ENCODE measurements around the gene ALAD. TPM values are rescaled to one million over a fixed set of nuclear protein-coding genes. Genes with fewer than 3 reads are reported as not detected.
A peak's percentile ranks its signal among the peaks of the same experiment; 100 is the strongest.
"Not testable (repeated sequence)": the region's sequence is repeated elsewhere in the genome, so short reads cannot be mapped to it uniquely, and the experiment has no call there.

ALAD gene
- total and polyA plus RNA-seq, 2 of the 13 experiments (the other 11 are each of a cell fraction or from before 2014, with no cell fraction given), result 21.8 to 30.1 TPM

GRCh38 chr9:113409481-113409880, 8.4 kb upstream of the ALAD start:
- TSS peak; percentile 73 for BruUV-seq (replicated peaks)
- ChIA-PET CTCF (ENCODE audit: low intra/inter-chr PET ratio, low total read pairs) (no interaction called here), POLR2A (interaction anchor here (0.8 to 3.6 kb wide), 22 partner anchors 9 to 245 kb away, joined by 3 to 50 read pairs (median 4); partner anchors contain the start of genes ALAD, CDC26, FKBP15 and HDHD3)
- ATAC-seq, result no peak
- peak overlapping the region; percentile 91 for H3K27ac ChIP-seq (ENCODE audit: extremely low read length, insufficient read depth, low read length)
- TF ChIP-seq XRCC5 (optimal IDR thresholded peaks at IDR 0.05; ENCODE audit: low read length) (no peak), ZNF383 (CRISPR knock-in tag; IDR thresholded peaks at IDR 0.05; ENCODE audit: borderline replicate concordance) (0 out of 2 replicates have a peak, but pooled peaks have one; percentile 2)
- intact Hi-C loops (cut with micrococcal nuclease; ENCODE audit: unreplicated experiment) (loop anchor here (10.0 kb wide), 1 partner anchor 135 kb away; the partner anchor contains the start of genes CDC26 and PRPF4), in situ Hi-C loops (cut with HindIII; ENCODE audit: extremely low pct_ligation_motif_present, low pct_unique_long_range_greater_than_20kb) (no loop called here)
- peak overlapping the region; percentile 91 to 98 (median 95) for H3K4me3 ChIP-seq (replicated peaks in 1 of 3; ENCODE audit: insufficient read depth in 1 of 3, low read depth in 2 of 3, low read length in 3 of 3)
- peak overlapping the region; percentile 86 for H3K4me2 ChIP-seq (ENCODE audit: low read depth, low read length)
- no peak overlapping the region for H2AFZ ChIP-seq (ENCODE audit: low read length)
- no peaks in the 10 kb centered on the region; a peak in 1 of 5 replicates for H3K27me3 ChIP-seq (ENCODE audit: control insufficient read depth in 1 of 2, insufficient read depth in 2 of 2, low read length in 2 of 2)
- FAIRE-seq, result no peak
- DNase-seq (ENCODE audit: low spot score), result no peak
- H3K9ac ChIP-seq (ENCODE audit: insufficient read depth, low read depth, low read length), result peak overlapping the region; percentile 93
- H3K9me3 ChIP-seq (ENCODE audit: low read length), result no peaks in the 10 kb centered on the region
- 41% methylated on average over 10 of the region's 10 CpGs for WGBS (ENCODE audit: low lambda C conversion rate)
- no peaks in the 10 kb centered on the region for H4K20me1 ChIP-seq (ENCODE audit: insufficient read depth, low read length)
- H3K36me3 ChIP-seq (replicated peaks in 1 of 2; ENCODE audit: control insufficient read depth in 1 of 2, insufficient read depth in 2 of 2, low read length in 2 of 2), result peaks cover 0 to 19% of the 10 kb centered on the region in 2 experiments; a peak in 3 of 5 replicates
- peaks cover 37% of the 10 kb centered on the region for H3K4me1 ChIP-seq (ENCODE audit: insufficient read depth, low read length)
- H3K79me2 ChIP-seq (ENCODE audit: insufficient read depth, low read length), result peaks cover 12% of the 10 kb centered on the region

DNA sequence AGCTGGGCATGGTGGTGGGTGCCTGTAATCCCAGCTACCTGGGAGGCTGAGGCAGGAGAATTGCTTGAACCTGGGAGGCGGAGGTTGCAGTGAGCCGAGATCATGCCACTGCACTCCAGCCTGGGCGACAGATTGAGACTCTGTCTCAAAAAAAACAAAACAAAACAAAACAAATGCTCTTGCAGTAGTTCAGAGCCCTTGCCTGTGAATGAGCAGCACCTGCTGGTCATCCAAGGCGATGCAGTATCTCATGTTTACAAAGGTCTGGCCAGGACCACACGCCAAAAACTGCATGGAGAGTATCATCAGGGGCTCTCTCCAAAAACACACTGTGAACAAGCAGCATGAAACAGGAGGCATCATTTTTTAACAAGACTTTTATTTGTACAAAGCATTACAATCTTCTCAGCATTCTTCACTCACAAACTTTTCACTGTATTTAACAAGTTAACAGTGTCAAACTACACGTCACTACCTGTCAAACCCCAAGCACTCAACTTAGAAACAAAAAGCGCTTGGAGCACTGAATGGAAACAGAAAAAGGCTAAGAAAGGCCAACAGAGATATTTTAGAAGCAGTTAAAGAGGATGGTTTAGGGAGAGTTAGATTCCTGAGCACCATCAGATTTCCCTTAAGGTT, 5.9 kb upstream of the ALAD start:
- H3K9me3 ChIP-seq (ENCODE audit: low read length); H2AFZ ChIP-seq (ENCODE audit: low read length); H3K27me3 ChIP-seq (ENCODE audit: control insufficient read depth in 1 of 2, insufficient read depth in 2 of 2, low read length in 2 of 2); H3K27ac ChIP-seq (ENCODE audit: extremely low read length, insufficient read depth, low read length); in situ Hi-C loops (cut with HindIII; ENCODE audit: extremely low pct_ligation_motif_present, low pct_unique_long_range_greater_than_20kb); H3K9ac ChIP-seq (ENCODE audit: insufficient read depth, low read depth, low read length); H4K20me1 ChIP-seq (ENCODE audit: insufficient read depth, low read length); H3K4me2 ChIP-seq (ENCODE audit: low read depth, low read length); BruUV-seq (replicated peaks); H3K4me3 ChIP-seq (replicated peaks in 1 of 3; ENCODE audit: insufficient read depth in 1 of 3, low read depth in 2 of 3, low read length in 3 of 3); TF ChIP-seq SOX13 (IDR thresholded peaks at IDR 0.05): not testable (repeated sequence)
- Histone ChIP-seq H3K79me2 (ENCODE audit: insufficient read depth, low read length) (peaks cover 12% of the 10 kb centered on the region), H3K36me3 (replicated peaks in 1 of 2; ENCODE audit: control insufficient read depth in 1 of 2, insufficient read depth in 2 of 2, low read length in 2 of 2) (peaks cover 0 to 19% of the 10 kb centered on the region in 2 experiments; a peak in 3 of 5 replicates), H3K4me1 (ENCODE audit: insufficient read depth, low read length) (peaks cover 37% of the 10 kb centered on the region)
- ChIA-PET POLR2A (interaction anchor here (1.1 to 2.2 kb wide), 2 partner anchors 20 to 243 kb away, joined by 3 to 6 read pairs; no protein-coding TSS in a partner anchor), CTCF (ENCODE audit: low intra/inter-chr PET ratio, low total read pairs) (interaction anchor here (0.9 to 4.4 kb wide), 6 partner anchors 44 to 133 kb away, joined by 3 to 28 read pairs (median 6); no protein-coding TSS in a partner anchor)
- intact Hi-C loops (cut with micrococcal nuclease; ENCODE audit: unreplicated experiment), result loop anchor here (1.0 to 10.0 kb wide), 3 partner anchors 52 to 132 kb away; partner anchors contain the start of genes CDC26 and PRPF4
- ATAC-seq (peak; percentile 59), DNase-seq (ENCODE audit: low spot score) (peak; percentile 65), FAIRE-seq (peak; percentile 71)
- 47% methylated on average over 7 of the region's 7 CpGs for WGBS (ENCODE audit: low lambda C conversion rate)
- TF ChIP-seq HMGXB4 (CRISPR knock-in tag; IDR thresholded peaks at IDR 0.05; ENCODE audit: borderline replicate concordance in 1 of 2, low read depth in 1 of 2), result peak in 1 of 2 experiments; percentile 52; a peak in 1 of 4 replicates
- TF ChIP-seq RXRB (CRISPR knock-in tag; IDR thresholded peaks at IDR 0.05; ENCODE audit: borderline replicate concordance), result 0 out of 2 replicates have a peak, but pooled peaks have one; percentile 27
- TF ChIP-seq ZNF441 (CRISPR knock-in tag; IDR thresholded peaks at IDR 0.05; ENCODE audit: borderline replicate concordance), result peak; percentile 3; the same call in 1 of the 2 replicates
- TF ChIP-seq ZBTB26 (CRISPR knock-in tag; IDR thresholded peaks at IDR 0.05; ENCODE audit: borderline replicate concordance), result peak; percentile 32; the same call in 1 of the 2 replicates
- peak; percentile 12; the same call in 1 of the 3 replicates for TF ChIP-seq MXI1 (IDR thresholded peaks at IDR 0.05; ENCODE audit: borderline replicate concordance, low read depth, low read length)
- peak in 1 of 2 experiments; percentile 16; a peak in 1 of 4 replicates for TF ChIP-seq NR2F1 (CRISPR knock-in tag; IDR thresholded peaks at IDR 0.05)
- peak in 1 of 2 experiments; percentile 16; a peak in 1 of 4 replicates for TF ChIP-seq SOX13 (CRISPR knock-in tag; conservative IDR thresholded peaks at IDR 0.05 in 1 of 2, IDR thresholded peaks at IDR 0.05 in 1 of 2)
- TF ChIP-seq KLF16 (CRISPR knock-in tag; IDR thresholded peaks at IDR 0.05), result peak in 1 of 2 experiments; percentile 52; a peak in 1 of 4 replicates

Data from HepG2 (cell line).